ENCODE results near the gene SMG5. TPM values are rescaled to one million over a fixed set of nuclear protein-coding genes. Genes with fewer than 3 reads are reported as not detected.

SMG5 gene
- total and polyA plus RNA-seq, 2 experiments from 2014 or later = 25.9 to 118 TPM

- H3K27me3 Mint-ChIP-seq (ENCODE audit: insufficient read depth, low read depth, poor library complexity) = peaks cover 9% of the 10 kb centered on the region
- H2AFZ ChIP-seq = peak overlapping the region; percentile 95
Observed at GRCh38 chr1:156283521-156283920, 896 bp upstream of the SMG5 start.

GRCh38 chr1:156281693-156282478 is 739 bp downstream of the SMG5 start:
- Histone ChIP-seq H4K20me1 (replicated peaks; ENCODE audit: insufficient read depth) (peaks cover 41% of the 10 kb centered on the region), H3K79me2 (replicated peaks; ENCODE audit: insufficient read depth) (peaks cover 45% of the 10 kb centered on the region), H3K4me1 (ENCODE audit: insufficient read depth) (peaks cover 16% of the 10 kb centered on the region), H3F3A (replicated peaks; ENCODE audit: low read depth) (peaks cover 25% of the 10 kb centered on the region; the same call in 1 of the 2 replicates), H3K27me3 (ENCODE audit: insufficient read depth) (no peaks in the 10 kb centered on the region), H3K36me3 (ENCODE audit: insufficient read depth) (peaks cover 26% of the 10 kb centered on the region), H3K9me2 (ENCODE audit: insufficient read depth) (no peaks in the 10 kb centered on the region), H3K27ac (ENCODE audit: low read depth) (peak overlapping the region; percentile 92), H3K4me2 (peak overlapping the region; percentile 96), H2AFZ (no peak overlapping the region), H3K4me3 (peak overlapping the region; percentile 83)
- Mint-ChIP-seq H3K4me3 (peak overlapping the region; percentile 98), H3K27ac (peak overlapping the region; percentile 97), H3K36me3 (ENCODE audit: low read depth) (peaks cover 20% of the 10 kb centered on the region), H3K9me3 (no peaks in the 10 kb centered on the region), H3K27me3 (ENCODE audit: insufficient read depth, low read depth, poor library complexity) (peaks cover 16% of the 10 kb centered on the region), H3K4me1 (peaks cover 19% of the 10 kb centered on the region)
- DNase-seq (ENCODE audit: low spot score) = peak; percentile 18
- TF ChIP-seq REST (IDR thresholded peaks at IDR 0.05; ENCODE audit: unreplicated experiment) (no peak), CREB1 (CRISPR knock-in tag; IDR thresholded peaks at IDR 0.05; ENCODE audit: low read depth) (no peak), POLR2AphosphoS5 (IDR thresholded peaks at IDR 0.05; ENCODE audit: low read depth) (no peak)
- ATAC-seq = peak; percentile 43

More at GRCh38 chr1:156283521-156283920, 896 bp upstream of the SMG5 start:
- Histone ChIP-seq H3K4me1 (ENCODE audit: insufficient read depth) (peaks cover 16% of the 10 kb centered on the region), H3K4me3 (peak overlapping the region; percentile 83), H3K27ac (ENCODE audit: low read depth) (peak overlapping the region; percentile 79), H3F3A (replicated peaks; ENCODE audit: low read depth) (peaks cover 16% of the 10 kb centered on the region; the same call in 1 of the 2 replicates), H4K20me1 (replicated peaks; ENCODE audit: insufficient read depth) (peaks cover 31% of the 10 kb centered on the region), H3K79me2 (replicated peaks; ENCODE audit: insufficient read depth) (peaks cover 38% of the 10 kb centered on the region), H3K36me3 (ENCODE audit: insufficient read depth) (peaks cover 10% of the 10 kb centered on the region), H3K9me2 (ENCODE audit: insufficient read depth) (no peaks in the 10 kb centered on the region), H3K4me2 (peak overlapping the region; percentile 88), H3K27me3 (ENCODE audit: insufficient read depth) (no peaks in the 10 kb centered on the region)
- peaks cover 4% of the 10 kb centered on the region for H3K36me3 Mint-ChIP-seq (ENCODE audit: low read depth)
- H3K4me3 Mint-ChIP-seq = peak overlapping the region; percentile 98
- no peak for TF ChIP-seq ETS1 (IDR thresholded peaks at IDR 0.05)
- no peak for TF ChIP-seq ZNF114 (CRISPR knock-in tag; IDR thresholded peaks at IDR 0.05)
- no peak for TF ChIP-seq STAT1 (IDR thresholded peaks at IDR 0.05; ENCODE audit: unreplicated experiment)
- TF ChIP-seq JUNB (IDR thresholded peaks at IDR 0.05; ENCODE audit: unreplicated experiment) = no peak
- H3K4me1 Mint-ChIP-seq = peaks cover 19% of the 10 kb centered on the region
- no peak for DNase-seq (ENCODE audit: low spot score)
- peak overlapping the region; percentile 93 for H3K27ac Mint-ChIP-seq
- ATAC-seq = no peak
- no peaks in the 10 kb centered on the region for H3K9me3 Mint-ChIP-seq

All from GM23338 (cell line).